T-helper 1 cell treated with Interleukin-12 subunit alpha and Interleukin-12 subunit beta and Interleukin-4 antibody, amounts not matched to agents 30 μg/mL and 1 μg/mL, for 36 hours (primary cell): ENCODE measurements around the gene NCL.
"Not testable (repeated sequence)": the region's sequence is repeated elsewhere in the genome, so short reads cannot be mapped to it uniquely, and the experiment has no call there.

Source experiments
- H3K27ac Mint-ChIP-seq: one replicate; pipeline ENCODE4 v1.8.0; 2021; ENCODE audit warnings: mild to moderate bottlenecking, mixed read lengths
- H3K27me3 Mint-ChIP-seq: one replicate; pipeline ENCODE4 v1.8.0; 2021; ENCODE audit warnings: low read depth, mixed read lengths
- H3K36me3 Mint-ChIP-seq: one replicate; pipeline ENCODE4 v1.8.0; 2021; ENCODE audit warnings: low read depth, mixed read lengths
- H3K4me1 Mint-ChIP-seq: one replicate; pipeline ENCODE4 v1.8.0; 2021; ENCODE audit warnings: low read depth, mixed read lengths
- H3K4me3 Mint-ChIP-seq: one replicate; pipeline ENCODE4 v1.8.0; 2021; ENCODE audit warnings: mild to moderate bottlenecking, moderate library complexity, mixed read lengths
- H3K9me3 Mint-ChIP-seq: one replicate; pipeline ENCODE4 v1.8.0; 2021; ENCODE audit warnings: mixed read lengths

Gene NCL

GRCh38 chr2:231411237-231411636 is 53.0 kb downstream of the NCL start:
- Mint-ChIP-seq H3K4me1 (peaks cover 11% of the 10 kb centered on the region), H3K36me3 (peaks cover 6% of the 10 kb centered on the region), H3K27ac (no peak overlapping the region), H3K9me3 (peaks cover 8% of the 10 kb centered on the region), H3K27me3 (peaks cover 45% of the 10 kb centered on the region), H3K4me3 (no peak overlapping the region)

- Mint-ChIP-seq H3K4me3 (no peak overlapping the region), H3K4me1 (peaks cover 14% of the 10 kb centered on the region), H3K9me3 (peaks cover 8% of the 10 kb centered on the region), H3K36me3 (peaks cover 6% of the 10 kb centered on the region), H3K27ac (no peak overlapping the region), H3K27me3 (peaks cover 40% of the 10 kb centered on the region)
These were observed 53.8 kb downstream of the NCL start for GRCh38 chr2:231410293-231411004.

GRCh38 chr2:231409776-231410175 is 54.5 kb downstream of the NCL start:
- Mint-ChIP-seq H3K27me3 (peaks cover 35% of the 10 kb centered on the region), H3K4me3 (no peak overlapping the region), H3K36me3 (peaks cover 6% of the 10 kb centered on the region), H3K4me1 (peaks cover 16% of the 10 kb centered on the region), H3K9me3 (peaks cover 8% of the 10 kb centered on the region), H3K27ac (no peak overlapping the region)

- Mint-ChIP-seq H3K27me3 (peaks cover 29% of the 10 kb centered on the region), H3K4me1 (peaks cover 16% of the 10 kb centered on the region)
- not testable (repeated sequence) for H3K36me3 Mint-ChIP-seq, H3K27ac Mint-ChIP-seq, H3K4me3 Mint-ChIP-seq, H3K9me3 Mint-ChIP-seq
These were observed 56.0 kb downstream of the NCL start for GRCh38 chr2:231408304-231408703.

- not testable (repeated sequence) for H3K36me3 Mint-ChIP-seq, H3K9me3 Mint-ChIP-seq, H3K27ac Mint-ChIP-seq, H3K4me3 Mint-ChIP-seq
- peaks cover 16% of the 10 kb centered on the region for H3K4me1 Mint-ChIP-seq
- H3K27me3 Mint-ChIP-seq, result peaks cover 24% of the 10 kb centered on the region
These were observed 56.6 kb downstream of the NCL start for GRCh38 chr2:231407686-231408085.

GRCh38 chr2:231405601-231406367 is 58.5 kb downstream of the NCL start:
- not testable (repeated sequence) for H3K4me3 Mint-ChIP-seq, H3K27ac Mint-ChIP-seq, H3K9me3 Mint-ChIP-seq, H3K36me3 Mint-ChIP-seq
- H3K4me1 Mint-ChIP-seq, result peaks cover 16% of the 10 kb centered on the region
- H3K27me3 Mint-ChIP-seq, result peaks cover 11% of the 10 kb centered on the region

- H3K27ac Mint-ChIP-seq, H3K9me3 Mint-ChIP-seq, H3K4me3 Mint-ChIP-seq, H3K36me3 Mint-ChIP-seq, H3K27me3 Mint-ChIP-seq: not testable (repeated sequence)
- peaks cover 16% of the 10 kb centered on the region for H3K4me1 Mint-ChIP-seq
These were observed 60.1 kb downstream of the NCL start for GRCh38 chr2:231404183-231404578.
